ENCODE measurements around the gene ANKRD49.
"Not testable (repeated sequence)": the region's sequence is repeated elsewhere in the genome, so short reads cannot be mapped to it uniquely, and the experiment has no call there.

Gene ANKRD49

GRCh38 chr11:94493281-94494125 is at the start of gene ANKRD49, which contains the start of gene MRE11:
Gene ANKRD49, plus strand, starts transcription at chr11:94493984. Its CDS starts 2,710 bp downstream, at chr11:94496694.
Gene MRE11, minus strand, starts transcription at chr11:94493844. Its CDS starts 1,043 bp downstream, at chr11:94492801.
- peak; percentile 94 for DNase-seq (ENCODE audit: low read depth)

GRCh38 chr11:94445641-94446040 is 48.1 kb upstream of the ANKRD49 start:
- no peak for DNase-seq (ENCODE audit: low read depth)

- no peak for DNase-seq (ENCODE audit: low read depth)
Measured at GRCh38 chr11:94447149-94447548, 46.6 kb upstream of the ANKRD49 start.

- no peak for DNase-seq (ENCODE audit: low read depth)
Measured at GRCh38 chr11:94449029-94449428, 44.8 kb upstream of the ANKRD49 start.

- DNase-seq (ENCODE audit: low read depth) = no peak
Measured at GRCh38 chr11:94449437-94449836, 44.3 kb upstream of the ANKRD49 start.

- no peak for DNase-seq (ENCODE audit: low read depth)
Measured at GRCh38 chr11:94450048-94450447, 43.7 kb upstream of the ANKRD49 start.

GRCh38 chr11:94452988-94453387 is 40.8 kb upstream of the ANKRD49 start:
- DNase-seq (ENCODE audit: low read depth) = no peak

- no peak for DNase-seq (ENCODE audit: low read depth)
Measured at GRCh38 chr11:94454301-94454700, 39.5 kb upstream of the ANKRD49 start.

GRCh38 chr11:94455861-94456260 is 37.9 kb upstream of the ANKRD49 start:
- no peak for DNase-seq (ENCODE audit: low read depth)

GRCh38 chr11:94457118-94458029 is 36.4 kb upstream of the ANKRD49 start:
- no peak for DNase-seq (ENCODE audit: low read depth)

GRCh38 chr11:94459576-94459975 is 34.2 kb upstream of the ANKRD49 start:
- no peak for DNase-seq (ENCODE audit: low read depth)

- DNase-seq (ENCODE audit: low read depth) = no peak
Measured at GRCh38 chr11:94469416-94469815, 24.4 kb upstream of the ANKRD49 start.

GRCh38 chr11:94472916-94473799 is 20.6 kb upstream of the ANKRD49 start:
- no peak for DNase-seq (ENCODE audit: low read depth)

- no peak for DNase-seq (ENCODE audit: low read depth)
Measured at GRCh38 chr11:94477624-94478023, 16.2 kb upstream of the ANKRD49 start.

GRCh38 chr11:94481342-94481741 is 12.4 kb upstream of the ANKRD49 start:
- DNase-seq (ENCODE audit: low read depth) = no peak

- no peak for DNase-seq (ENCODE audit: low read depth)
Measured at GRCh38 chr11:94486068-94486467, 7.7 kb upstream of the ANKRD49 start.

- no peak for DNase-seq (ENCODE audit: low read depth)
Measured at GRCh38 chr11:94494126-94494680, 419 bp downstream of the ANKRD49 start.

GRCh38 chr11:94500181-94500580 is 6.4 kb downstream of the ANKRD49 start:
- no peak for DNase-seq (ENCODE audit: low read depth)

GRCh38 chr11:94501522-94501921 is 7.7 kb downstream of the ANKRD49 start:
- no peak for DNase-seq (ENCODE audit: low read depth)

GRCh38 chr11:94504689-94505293 is 11.0 kb downstream of the ANKRD49 start:
- no peak for DNase-seq (ENCODE audit: low read depth)

- DNase-seq (ENCODE audit: low read depth) = not testable (repeated sequence)
Measured at GRCh38 chr11:94506513-94506912, 12.7 kb downstream of the ANKRD49 start.

Data from activated T-helper 1 cell treated with Interleukin-2 at 50 U/mL for 16 hours (primary cell).